ENCODE data around the gene CACNA2D2. TPM values are rescaled to one million over a fixed set of nuclear protein-coding genes. Genes with fewer than 3 reads are reported as not detected.
A peak's percentile ranks its signal among the peaks of the same experiment; 100 is the strongest.

CACNA2D2 gene
- total and polyA plus RNA-seq, 2 of the 13 experiments (the other 11 are each of a cell fraction or from before 2014, with no cell fraction given), result not detected

DNA sequence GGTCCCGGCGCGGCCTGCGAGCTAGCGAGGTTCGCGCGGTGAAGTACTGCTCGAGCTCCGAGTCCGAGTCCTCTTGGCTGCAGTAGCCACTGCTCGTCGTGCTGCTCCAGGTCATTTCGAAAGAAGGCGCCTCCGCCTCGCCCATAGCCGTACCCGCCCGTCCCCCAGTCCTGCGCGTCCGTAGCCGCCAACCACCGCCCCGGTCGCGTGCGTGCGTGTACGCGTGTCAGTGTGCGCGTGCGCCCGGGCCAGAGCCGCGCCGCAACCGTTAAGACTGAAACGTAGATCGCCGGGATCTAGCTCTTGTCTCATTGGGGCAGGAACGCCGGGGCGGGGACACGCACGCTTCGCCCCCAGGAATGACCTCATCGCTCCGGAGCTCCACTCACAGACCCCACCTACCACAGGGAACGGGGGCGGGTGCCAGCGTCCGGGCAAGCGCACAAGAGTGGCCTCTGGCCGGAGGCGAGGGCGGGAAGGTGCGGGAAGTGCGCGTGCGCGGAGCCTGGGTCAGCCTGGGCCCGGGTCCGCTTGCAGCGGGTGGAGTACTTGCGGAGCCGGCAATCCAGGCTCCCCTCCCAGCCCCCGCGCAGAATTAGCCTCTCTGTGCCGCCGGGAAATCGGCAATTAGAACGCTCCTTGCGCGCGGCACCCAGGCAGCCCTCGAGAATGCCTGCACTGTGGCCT is 166.1 kb downstream of the CACNA2D2 start (continued):
- peak; percentile 84 for TF ChIP-seq SALL2 (CRISPR knock-in tag; IDR thresholded peaks at IDR 0.05)
- TF ChIP-seq SRF (IDR thresholded peaks at IDR 0.05; ENCODE audit: low read depth, low read length), result no peak
- TF ChIP-seq ARNT (IDR thresholded peaks at IDR 0.05), result no peak
- TF ChIP-seq ZNF296 (CRISPR knock-in tag; conservative IDR thresholded peaks at IDR 0.05), result peak; percentile 75; the same call in 1 of the 2 replicates
- TF ChIP-seq ZNF547 (CRISPR knock-in tag; IDR thresholded peaks at IDR 0.05), result peak; percentile 85
- peak; percentile 62; the same call in 1 of the 2 replicates for TF ChIP-seq ZNF124 (CRISPR knock-in tag; IDR thresholded peaks at IDR 0.05)
- peak; percentile 89 for TF ChIP-seq ZMYM4 (CRISPR knock-in tag; IDR thresholded peaks at IDR 0.05)
- TF ChIP-seq, protein P1, sequence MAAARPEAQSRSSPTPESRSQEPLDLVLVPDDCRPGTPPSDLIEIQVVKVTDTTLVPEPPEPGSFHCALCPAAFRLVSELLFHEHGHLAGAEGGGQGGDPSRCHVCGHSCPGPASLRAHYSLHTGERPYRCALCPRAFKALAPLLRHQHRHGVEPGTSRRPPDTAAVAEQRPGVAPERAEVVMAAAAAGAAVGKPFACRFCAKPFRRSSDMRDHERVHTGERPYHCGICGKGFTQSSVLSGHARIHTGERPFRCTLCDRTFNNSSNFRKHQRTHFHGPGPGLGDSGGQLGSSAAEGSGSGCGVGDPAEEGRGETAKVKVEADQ (CRISPR knock-in tag; IDR thresholded peaks at IDR 0.05; ENCODE audit: borderline replicate concordance), result no peak
- peak; percentile 68 for TF ChIP-seq FOSL2 (CRISPR knock-in tag; IDR thresholded peaks at IDR 0.05)
- no peak for TF ChIP-seq NONO (IDR thresholded peaks at IDR 0.05)
- peak; percentile 92 for TF ChIP-seq NONO (CRISPR knock-in tag; conservative IDR thresholded peaks at IDR 0.05)
- peak; percentile 83; the same call in 1 of the 2 replicates for TF ChIP-seq KLF12 (CRISPR knock-in tag; IDR thresholded peaks at IDR 0.05; ENCODE audit: borderline replicate concordance)
- TF ChIP-seq, protein P2, sequence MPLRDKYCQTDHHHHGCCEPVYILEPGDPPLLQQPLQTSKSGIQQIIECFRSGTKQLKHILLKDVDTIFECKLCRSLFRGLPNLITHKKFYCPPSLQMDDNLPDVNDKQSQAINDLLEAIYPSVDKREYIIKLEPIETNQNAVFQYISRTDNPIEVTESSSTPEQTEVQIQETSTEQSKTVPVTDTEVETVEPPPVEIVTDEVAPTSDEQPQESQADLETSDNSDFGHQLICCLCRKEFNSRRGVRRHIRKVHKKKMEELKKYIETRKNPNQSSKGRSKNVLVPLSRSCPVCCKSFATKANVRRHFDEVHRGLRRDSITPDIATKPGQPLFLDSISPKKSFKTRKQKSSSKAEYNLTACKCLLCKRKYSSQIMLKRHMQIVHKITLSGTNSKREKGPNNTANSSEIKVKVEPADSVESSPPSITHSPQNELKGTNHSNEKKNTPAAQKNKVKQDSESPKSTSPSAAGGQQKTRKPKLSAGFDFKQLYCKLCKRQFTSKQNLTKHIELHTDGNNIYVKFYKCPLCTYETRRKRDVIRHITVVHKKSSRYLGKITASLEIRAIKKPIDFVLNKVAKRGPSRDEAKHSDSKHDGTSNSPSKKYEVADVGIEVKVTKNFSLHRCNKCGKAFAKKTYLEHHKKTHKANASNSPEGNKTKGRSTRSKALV (CRISPR knock-in tag; IDR thresholded peaks at IDR 0.05), result peak; percentile 64
- no peak; the same call in 1 of the 2 replicates for TF ChIP-seq HIVEP1 (CRISPR knock-in tag; IDR thresholded peaks at IDR 0.05)
- TF ChIP-seq, protein P3, sequence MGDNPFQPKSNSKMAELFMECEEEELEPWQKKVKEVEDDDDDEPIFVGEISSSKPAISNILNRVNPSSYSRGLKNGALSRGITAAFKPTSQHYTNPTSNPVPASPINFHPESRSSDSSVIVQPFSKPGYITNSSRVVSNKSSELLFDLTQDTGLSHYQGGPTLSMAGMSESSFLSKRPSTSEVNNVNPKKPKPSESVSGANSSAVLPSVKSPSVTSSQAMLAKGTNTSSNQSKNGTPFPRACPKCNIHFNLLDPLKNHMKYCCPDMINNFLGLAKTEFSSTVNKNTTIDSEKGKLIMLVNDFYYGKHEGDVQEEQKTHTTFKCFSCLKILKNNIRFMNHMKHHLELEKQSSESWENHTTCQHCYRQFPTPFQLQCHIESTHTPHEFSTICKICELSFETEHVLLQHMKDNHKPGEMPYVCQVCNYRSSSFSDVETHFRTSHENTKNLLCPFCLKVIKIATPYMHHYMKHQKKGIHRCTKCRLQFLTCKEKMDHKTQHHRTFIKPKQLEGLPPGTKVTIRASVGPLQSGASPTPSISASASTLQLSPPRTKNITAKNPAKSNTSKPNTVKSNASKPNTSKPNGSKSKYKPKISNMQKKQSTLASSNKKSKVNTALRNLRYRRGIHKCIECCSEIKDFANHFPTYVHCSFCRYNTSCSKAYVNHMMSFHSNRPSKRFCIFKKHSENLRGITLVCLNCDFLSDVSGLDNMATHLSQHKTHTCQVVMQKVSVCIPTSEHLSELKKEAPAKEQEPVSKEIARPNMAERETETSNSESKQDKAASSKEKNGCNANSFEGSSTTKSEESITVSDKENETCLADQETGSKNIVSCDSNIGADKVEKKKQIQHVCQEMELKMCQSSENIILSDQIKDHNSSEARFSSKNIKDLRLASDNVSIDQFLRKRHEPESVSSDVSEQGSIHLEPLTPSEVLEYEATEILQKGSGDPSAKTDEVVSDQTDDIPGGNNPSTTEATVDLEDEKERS (CRISPR knock-in tag; IDR thresholded peaks at IDR 0.05), result no peak; the same call in 1 of the 2 replicates
- TF ChIP-seq ZNF205 (CRISPR knock-in tag; IDR thresholded peaks at IDR 0.05), result no peak; the same call in 1 of the 2 replicates
- no peak for TF ChIP-seq NR2F6 (IDR thresholded peaks at IDR 0.05)
- TF ChIP-seq NR2F6 (CRISPR knock-in tag; IDR thresholded peaks at IDR 0.05), result no peak; the same call in 1 of the 2 replicates
- TF ChIP-seq, protein P4, sequence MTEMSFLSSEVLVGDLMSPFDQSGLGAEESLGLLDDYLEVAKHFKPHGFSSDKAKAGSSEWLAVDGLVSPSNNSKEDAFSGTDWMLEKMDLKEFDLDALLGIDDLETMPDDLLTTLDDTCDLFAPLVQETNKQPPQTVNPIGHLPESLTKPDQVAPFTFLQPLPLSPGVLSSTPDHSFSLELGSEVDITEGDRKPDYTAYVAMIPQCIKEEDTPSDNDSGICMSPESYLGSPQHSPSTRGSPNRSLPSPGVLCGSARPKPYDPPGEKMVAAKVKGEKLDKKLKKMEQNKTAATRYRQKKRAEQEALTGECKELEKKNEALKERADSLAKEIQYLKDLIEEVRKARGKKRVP (CRISPR knock-in tag; IDR thresholded peaks at IDR 0.05), result peak in 1 of 2 experiments; percentile 15; a peak in 1 of 4 replicates
- TF ChIP-seq TAF15 (IDR thresholded peaks at IDR 0.05; ENCODE audit: low read depth, low read length, poor library complexity, severe bottlenecking), result no peak
- TF ChIP-seq, protein P5, sequence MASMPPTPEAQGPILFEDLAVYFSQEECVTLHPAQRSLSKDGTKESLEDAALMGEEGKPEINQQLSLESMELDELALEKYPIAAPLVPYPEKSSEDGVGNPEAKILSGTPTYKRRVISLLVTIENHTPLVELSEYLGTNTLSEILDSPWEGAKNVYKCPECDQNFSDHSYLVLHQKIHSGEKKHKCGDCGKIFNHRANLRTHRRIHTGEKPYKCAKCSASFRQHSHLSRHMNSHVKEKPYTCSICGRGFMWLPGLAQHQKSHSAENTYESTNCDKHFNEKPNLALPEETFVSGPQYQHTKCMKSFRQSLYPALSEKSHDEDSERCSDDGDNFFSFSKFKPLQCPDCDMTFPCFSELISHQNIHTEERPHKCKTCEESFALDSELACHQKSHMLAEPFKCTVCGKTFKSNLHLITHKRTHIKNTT (CRISPR knock-in tag; IDR thresholded peaks at IDR 0.05), result no peak
- no peak for TF ChIP-seq HMGA1 (CRISPR knock-in tag; conservative IDR thresholded peaks at IDR 0.05)
- TF ChIP-seq SSRP1 (CRISPR knock-in tag; IDR thresholded peaks at IDR 0.05), result no peak; the same call in 1 of the 2 replicates
- TF ChIP-seq ZNF563 (CRISPR knock-in tag; IDR thresholded peaks at IDR 0.05), result peak; percentile 54; the same call in 1 of the 2 replicates

Measured in HepG2 (cell line).